Fibroblast of lung (primary cell): ENCODE results near the gene ETFB. TPM values are rescaled to one million over a fixed set of nuclear protein-coding genes. Genes with fewer than 3 reads are reported as not detected.

ENCODE experiments used
- DNase-seq, 2 donors: peaks; one replicate each; pipeline versions ENCODE4 v3.0.0 to v3.0.0-alpha.2; 2010; ENCODE audit warnings: low read depth in 2 of 2
- H2AFZ ChIP-seq: 2 replicates; pipeline ENCODE4 v1.5.1; 2012; ENCODE audit warnings: low read length, control low read depth, inconsistent platforms
- H3K27ac ChIP-seq: 2 replicates; pipeline ENCODE4 v1.5.1; 2011; ENCODE audit warnings: low read length, control low read depth; ENCODE audit not compliant: insufficient read depth
- H3K27me3 ChIP-seq: 2 replicates; pipeline ENCODE4 v1.5.1; 2011; ENCODE audit warnings: mild to moderate bottlenecking, low read length; ENCODE audit not compliant: control insufficient read depth, insufficient read depth
- H3K36me3 ChIP-seq: 2 replicates; pipeline ENCODE4 v1.5.1; 2011; ENCODE audit warnings: low read length; ENCODE audit not compliant: control insufficient read depth, insufficient read depth
- H3K4me1 ChIP-seq: 2 replicates; pipeline ENCODE4 v1.5.1; 2011; ENCODE audit warnings: low read length; ENCODE audit not compliant: control insufficient read depth, insufficient read depth; ENCODE audit errors: extremely low read depth
- H3K4me2 ChIP-seq: 2 replicates; pipeline ENCODE4 v1.5.1; 2011; ENCODE audit warnings: low read length, control low read depth; ENCODE audit not compliant: insufficient read depth; ENCODE audit errors: extremely low read depth
- H3K4me3 ChIP-seq, 4 experiments: fragments of 200-600 bp in 1 of 4; sonication (generic) in 1 of 4; replicated peaks in 1 of 4; 2 replicates each; pipeline ENCODE4 v1.5.1; 2011 to 2016; ENCODE audit warnings: low read length in 4 of 4, low read depth in 3 of 4, mild to moderate bottlenecking in 3 of 4, control low read depth in 2 of 4, inconsistent platforms in 1 of 4, mixed read lengths in 1 of 4; ENCODE audit not compliant: insufficient read depth in 1 of 4; ENCODE audit errors: control extremely low read depth in 1 of 4
- H3K79me2 ChIP-seq: 2 replicates; pipeline ENCODE4 v1.5.1; 2012; ENCODE audit warnings: mild to moderate bottlenecking, low read length, inconsistent platforms; ENCODE audit not compliant: control insufficient read depth, insufficient read depth
- H3K9ac ChIP-seq: 2 replicates; pipeline ENCODE4 v1.5.1; 2011; ENCODE audit warnings: mild to moderate bottlenecking, low read length, control low read depth; ENCODE audit not compliant: insufficient read depth
- H3K9me3 ChIP-seq: 2 replicates; pipeline ENCODE4 v1.5.1; 2012; ENCODE audit warnings: low read depth, low read length; ENCODE audit not compliant: control insufficient read depth, insufficient read depth
- H4K20me1 ChIP-seq: 2 replicates; pipeline ENCODE4 v1.5.1; 2011; ENCODE audit warnings: low read length; ENCODE audit not compliant: control insufficient read depth, insufficient read depth; ENCODE audit errors: extremely low read depth
- EZH2 ChIP-seq: IDR thresholded peaks from 2 replicates; pipeline ENCODE4 v1.5.1; 2012; ENCODE audit warnings: low read length, control low read depth, mild to moderate bottlenecking; ENCODE audit errors: missing control alignments
- polyA plus RNA-seq, 2 donors: library from polyadenylated mRNA; depleted of rRNA in 1 of 2; stranded (reverse) in 1 of 2; unstranded in 1 of 2; fragments of >200 nt; gene quantifications; 2 replicates each; pipeline ENCODE4 v1.2.1, GENCODE V29; 2011 to 2012; ENCODE audit warnings: missing spikeins in 1 of 2
- total RNA-seq: library from RNA; depleted of rRNA; stranded (reverse); fragments of >200 nt; gene quantifications from 2 replicates; pipeline ENCODE4 v1.2.1, GENCODE V29; 2014
- TF ChIP-seq, protein P1 (sequence below), 2 donors: IDR thresholded peaks in 1 of 2; conservative IDR thresholded peaks in 1 of 2; 1 replicate in 1 of 2; 2 replicates in 1 of 2; pipeline ENCODE4 v1.5.1; 2011 to 2012; ENCODE audit warnings: low read length in 2 of 2, control low read depth in 1 of 2, inconsistent platforms in 1 of 2, low read depth in 1 of 2, mild to moderate bottlenecking in 1 of 2

ETFB gene
- total and polyA plus RNA-seq, 2 donors (not counting 1 experiment from before 2014, with no cell fraction given): 84.4 to 123 TPM

DNA sequence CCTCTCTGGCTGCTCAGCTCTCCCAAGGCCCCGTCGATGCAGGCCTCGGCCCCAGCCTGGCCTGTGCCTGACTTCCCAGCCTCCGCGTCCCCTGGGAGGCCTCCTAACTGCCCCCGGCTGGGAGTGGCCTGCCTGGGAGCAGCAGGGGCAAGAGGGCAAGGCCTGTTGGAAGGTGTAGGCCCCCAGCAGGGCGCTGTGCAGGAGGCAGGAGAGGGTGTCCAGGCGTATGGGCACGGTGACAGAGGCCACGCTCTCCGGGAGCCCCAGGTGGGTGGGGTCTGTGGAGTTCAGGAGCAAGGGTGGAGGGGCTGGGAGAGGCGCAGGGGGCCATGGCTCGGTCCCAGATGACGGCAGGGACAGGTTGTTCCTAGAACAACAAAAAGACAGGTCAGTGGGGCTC is 23.0 kb upstream of the ETFB start:
- no peak for DNase-seq
- no peak overlapping the region for H3K27ac ChIP-seq
- no peak overlapping the region for H3K4me3 ChIP-seq

DNA sequence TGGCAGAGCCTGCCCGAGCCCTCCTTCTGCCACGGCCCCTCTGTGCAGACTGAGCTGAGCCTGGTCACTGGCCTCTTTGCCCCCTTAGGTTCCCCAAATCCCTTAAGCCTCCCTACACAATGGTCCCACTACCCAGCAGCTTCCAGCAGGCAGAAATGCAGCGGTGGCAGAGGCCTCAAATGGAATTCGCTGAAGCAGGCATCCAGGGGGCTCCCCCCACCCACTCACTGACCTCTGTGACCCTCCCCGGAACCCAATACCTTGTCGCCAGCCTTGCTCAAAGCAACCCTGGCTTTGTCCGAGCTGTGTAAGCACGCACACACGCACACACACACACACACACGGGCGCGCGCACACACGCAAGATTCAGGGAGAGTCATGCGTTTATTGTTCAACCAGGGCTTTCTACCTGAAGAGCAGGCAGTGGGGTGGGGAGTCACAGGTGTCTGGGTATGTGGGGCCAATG is 21.8 kb upstream of the ETFB start, which contains the start of gene LIM2:
Gene LIM2, minus strand, starts transcription at position 51 of the 466 bp plus-strand sequence. CDS start 531 bp downstream, outside the sequence.
- Histone ChIP-seq H3K4me1 (no peaks in the 10 kb centered on the region), H3K27me3 (no peaks in the 10 kb centered on the region), H4K20me1 (no peaks in the 10 kb centered on the region)

More for the DNA sequence above, 23.0 kb upstream of the ETFB start:
- TF ChIP-seq EZH2: no peak
- TF ChIP-seq, protein P1, sequence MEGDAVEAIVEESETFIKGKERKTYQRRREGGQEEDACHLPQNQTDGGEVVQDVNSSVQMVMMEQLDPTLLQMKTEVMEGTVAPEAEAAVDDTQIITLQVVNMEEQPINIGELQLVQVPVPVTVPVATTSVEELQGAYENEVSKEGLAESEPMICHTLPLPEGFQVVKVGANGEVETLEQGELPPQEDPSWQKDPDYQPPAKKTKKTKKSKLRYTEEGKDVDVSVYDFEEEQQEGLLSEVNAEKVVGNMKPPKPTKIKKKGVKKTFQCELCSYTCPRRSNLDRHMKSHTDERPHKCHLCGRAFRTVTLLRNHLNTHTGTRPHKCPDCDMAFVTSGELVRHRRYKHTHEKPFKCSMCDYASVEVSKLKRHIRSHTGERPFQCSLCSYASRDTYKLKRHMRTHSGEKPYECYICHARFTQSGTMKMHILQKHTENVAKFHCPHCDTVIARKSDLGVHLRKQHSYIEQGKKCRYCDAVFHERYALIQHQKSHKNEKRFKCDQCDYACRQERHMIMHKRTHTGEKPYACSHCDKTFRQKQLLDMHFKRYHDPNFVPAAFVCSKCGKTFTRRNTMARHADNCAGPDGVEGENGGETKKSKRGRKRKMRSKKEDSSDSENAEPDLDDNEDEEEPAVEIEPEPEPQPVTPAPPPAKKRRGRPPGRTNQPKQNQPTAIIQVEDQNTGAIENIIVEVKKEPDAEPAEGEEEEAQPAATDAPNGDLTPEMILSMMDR (conservative IDR thresholded peaks at IDR 0.05 in 1 of 2, IDR thresholded peaks at IDR 0.05 in 1 of 2; ENCODE audit: low read depth in 1 of 2, low read length in 2 of 2): no peak
- H3K36me3 ChIP-seq: no peaks in the 10 kb centered on the region
- no peaks in the 10 kb centered on the region for H3K9me3 ChIP-seq
- H3K27me3 ChIP-seq: no peaks in the 10 kb centered on the region
- no peaks in the 10 kb centered on the region for H3K79me2 ChIP-seq
- no peaks in the 10 kb centered on the region for H3K4me1 ChIP-seq
- H4K20me1 ChIP-seq: no peaks in the 10 kb centered on the region
- no peak overlapping the region for H3K9ac ChIP-seq
- H3K4me2 ChIP-seq: no peak overlapping the region
- no peak overlapping the region for H2AFZ ChIP-seq

DNA sequence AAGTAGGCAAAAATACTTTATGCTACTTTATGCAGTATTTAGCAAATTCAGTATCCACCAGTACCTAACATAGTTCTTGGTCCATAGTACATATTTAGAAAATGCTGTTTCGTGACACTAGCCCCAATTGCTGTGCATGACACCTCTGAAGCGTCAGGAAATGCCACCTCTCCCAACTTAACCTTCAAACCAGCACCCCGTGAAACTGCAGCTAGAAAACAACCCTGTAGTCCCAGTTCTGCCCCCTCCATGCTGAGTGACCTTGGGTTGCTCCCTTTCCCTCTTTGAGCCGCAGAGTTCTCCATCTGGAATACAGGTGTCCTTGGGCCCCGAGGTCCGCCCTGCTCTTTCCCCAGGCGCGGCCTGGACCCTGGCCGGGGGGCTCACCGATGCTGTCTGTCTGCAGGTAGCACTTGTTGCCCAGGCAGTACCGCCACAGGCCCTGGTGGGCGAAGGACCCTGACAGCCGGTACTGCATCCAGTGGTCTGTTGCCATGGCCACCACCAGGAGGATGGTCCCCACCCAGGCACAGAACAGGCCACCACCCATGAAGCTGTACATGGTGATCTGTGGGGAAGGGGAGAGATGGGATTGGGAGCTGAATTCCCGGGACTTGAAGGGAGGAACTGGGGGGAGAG is 20.8 kb upstream of the ETFB start:
- Histone ChIP-seq H4K20me1 (no peaks in the 10 kb centered on the region), H3K9me3 (no peaks in the 10 kb centered on the region), H3K36me3 (no peaks in the 10 kb centered on the region), H3K27me3 (no peaks in the 10 kb centered on the region), H2AFZ (no peak overlapping the region), H3K4me3 (no peak overlapping the region), H3K27ac (no peak overlapping the region), H3K4me1 (no peaks in the 10 kb centered on the region), H3K9ac (no peak overlapping the region), H3K4me2 (no peak overlapping the region), H3K79me2 (no peaks in the 10 kb centered on the region)
- TF ChIP-seq EZH2: no peak
- TF ChIP-seq, protein P1 (conservative IDR thresholded peaks at IDR 0.05 in 1 of 2, IDR thresholded peaks at IDR 0.05 in 1 of 2; ENCODE audit: low read depth in 1 of 2, low read length in 2 of 2): no peak
- no peak for DNase-seq

More for the DNA sequence above, 21.8 kb upstream of the ETFB start, which contains the start of gene LIM2:
- Histone ChIP-seq H3K9me3 (no peaks in the 10 kb centered on the region), H3K9ac (no peak within 1 kb of the TSS), H3K27ac (no peak within 1 kb of the TSS), H2AFZ (no peak within 1 kb of the TSS), H3K4me2 (no peak within 1 kb of the TSS), H3K36me3 (no peaks in the 10 kb centered on the region), H3K79me2 (no peaks in the 10 kb centered on the region), H3K4me3 (no peak within 1 kb of the TSS)
- DNase-seq: no peak
- TF ChIP-seq, protein P1 (conservative IDR thresholded peaks at IDR 0.05 in 1 of 2, IDR thresholded peaks at IDR 0.05 in 1 of 2; ENCODE audit: low read depth in 1 of 2, low read length in 2 of 2): no peak
- TF ChIP-seq EZH2: no peak
